Body of pancreas (tissue), 4 donors: ENCODE results near the gene RBM23. TPM values are rescaled to one million over a fixed set of nuclear protein-coding genes. Genes with fewer than 3 reads are reported as not detected.

Source experiments
- ATAC-seq: fragments of 150-250 bp; one replicate; pipeline ENCODE4 v1.9.1; 2016
- DNase-seq, 4 donors: peaks; one replicate each; pipeline ENCODE4 v3.0.0-alpha.2; 2019
- H3K27ac ChIP-seq, 4 donors: fragments of 200-600 bp; sonication (generic); 1 replicate in 3 of 4; 2 replicates in 1 of 4; pipeline versions ENCODE4 v1.5.1 to v1.6.1; 2016 to 2019; ENCODE audit warnings: mild to moderate bottlenecking in 1 of 4, mixed read lengths in 1 of 4, moderate library complexity in 1 of 4
- H3K27me3 ChIP-seq, 2 donors: fragments of 200-600 bp; sonication (generic); one replicate each; pipeline ENCODE4 v1.6.0; 2016; ENCODE audit warnings: mild to moderate bottlenecking in 1 of 2
- H3K36me3 ChIP-seq, 2 donors: fragments of 200-600 bp; sonication (generic); replicated peaks in 1 of 2; 2 replicates each; pipeline ENCODE4 v1.5.1; 2016; ENCODE audit warnings: low read depth in 2 of 2; ENCODE audit not compliant: insufficient read depth in 1 of 2
- H3K4me1 ChIP-seq: fragments of 200-600 bp; sonication (generic); one replicate; pipeline ENCODE4 v1.6.0; 2016
- H3K4me3 ChIP-seq, 2 donors: fragments of 200-600 bp; sonication (generic); 1 replicate in 1 of 2; 2 replicates in 1 of 2; pipeline ENCODE4 v1.5.1; 2016 to 2019
- H3K9me3 ChIP-seq, 3 donors: fragments of 200-600 bp; sonication (generic); 1 replicate in 2 of 3; 2 replicates in 1 of 3; pipeline ENCODE4 v1.5.1; 2016
- CTCF ChIP-seq, 7 experiments: fragments of 450-650 bp in 4 of 7; fragments of 200-600 bp in 3 of 7; sonication (generic) in 3 of 7; IDR thresholded peaks; one replicate each; pipeline ENCODE4 v1.5.1; 2016 to 2019; ENCODE audit warnings: antibody characterized with exemption in 7 of 7
- POLR2A ChIP-seq, 3 donors: fragments of 450-650 bp; IDR thresholded peaks; one replicate each; pipeline ENCODE4 v1.6.1; 2016; ENCODE audit warnings: antibody characterized with exemption in 3 of 3, mild to moderate bottlenecking in 2 of 3
- WGBS, 2 donors: methylation state at CpG; one replicate each; pipeline ENCODE4 v1.1.5; 2017; 5-methylcytosine and 5-hydroxymethylcytosine counted together
- intact Hi-C: fragments of 100-400 bp; cut with DNase I; formaldehyde crosslinking; loops from one replicate; pipeline ENCODE4 v1.15.1; 2023
- total RNA-seq, 2 donors: library from RNA; depleted of rRNA; stranded (reverse); fragments of >200 nt; gene quantifications; one replicate each; pipeline ENCODE4 v1.1.0, GENCODE V29; 2016

RBM23 gene
- total RNA-seq, 2 donors from 2014 or later, result 39.4 to 219 TPM

DNA sequence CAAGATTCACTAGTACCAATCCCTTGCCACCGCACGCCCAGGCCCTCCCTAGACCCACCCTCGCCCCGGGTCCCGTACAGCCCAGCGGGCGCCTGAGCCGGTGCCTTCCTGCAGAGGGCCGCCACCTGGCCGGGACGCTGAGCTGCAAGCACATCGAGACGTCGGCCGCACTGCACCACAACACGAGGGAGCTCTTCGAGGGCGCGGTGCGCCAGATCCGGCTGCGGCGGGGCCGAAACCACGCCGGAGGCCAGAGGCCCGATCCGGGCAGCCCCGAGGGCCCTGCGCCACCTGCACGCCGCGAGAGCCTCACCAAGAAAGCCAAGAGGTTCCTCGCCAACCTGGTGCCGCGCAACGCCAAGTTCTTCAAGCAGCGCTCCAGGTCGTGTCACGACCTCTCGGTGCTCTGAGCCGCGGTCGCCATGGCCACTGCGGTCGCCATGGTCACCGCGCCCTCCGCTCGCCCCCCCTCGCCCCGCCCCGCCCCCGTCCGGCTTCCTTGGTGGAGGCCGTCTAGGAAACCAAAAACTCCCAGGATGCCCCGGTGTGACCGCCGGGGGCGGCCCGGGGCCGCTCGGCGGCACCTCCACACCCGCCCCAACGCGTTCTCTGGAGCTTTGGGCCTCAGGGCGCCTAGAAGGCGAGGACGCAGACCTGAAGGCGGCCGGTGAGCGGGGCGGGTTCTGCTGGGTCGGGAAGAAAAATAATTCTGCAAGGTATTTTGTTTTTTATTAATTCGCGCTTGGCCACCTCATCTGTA lies 32.3 kb downstream of the RBM23 start:
- TF ChIP-seq POLR2A (IDR thresholded peaks at IDR 0.05), result peak; percentile 21 to 74 (median 72)
- peak in 2 of 7 experiments; percentile 11 to 20 for TF ChIP-seq CTCF (IDR thresholded peaks at IDR 0.05)
- Histone ChIP-seq H3K27ac (peak overlapping the region; percentile 20 to 84 (median 66)), H3K4me3 (peak overlapping the region; percentile 27 to 31), H3K9me3 (no peaks in the 10 kb centered on the region), H3K36me3 (no peaks in the 10 kb centered on the region), H3K27me3 (no peaks in the 10 kb centered on the region), H3K4me1 (peaks cover 36% of the 10 kb centered on the region)
- DNase-seq (peak; percentile 83 to 86 (median 85)), ATAC-seq (peak; percentile 85)
- intact Hi-C loops, result no loop called here
- WGBS, 2 donors, result 2 to 7% methylated on average over 16 to 77 of the region's 77 CpGs

DNA sequence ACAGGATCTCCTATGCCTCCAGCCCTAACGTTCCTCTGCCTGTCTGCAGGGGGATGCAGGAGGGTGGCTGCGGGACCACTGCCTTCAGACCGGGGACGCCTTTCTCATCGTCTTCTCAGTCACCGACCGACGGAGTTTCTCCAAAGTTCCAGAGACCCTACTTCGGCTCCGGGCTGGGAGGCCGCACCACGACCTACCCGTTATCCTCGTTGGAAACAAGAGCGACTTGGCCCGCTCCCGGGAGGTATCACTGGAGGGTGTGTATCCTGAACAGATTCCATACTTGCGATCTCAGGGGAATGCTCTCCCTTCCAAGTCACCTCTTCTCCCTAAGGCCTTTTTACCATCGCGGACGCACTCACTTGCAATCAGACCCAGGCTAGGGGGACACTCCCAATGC lies 33.0 kb downstream of the RBM23 start:
- DNase-seq (no peak), ATAC-seq (no peak)
- H3K9me3 ChIP-seq, result no peaks in the 10 kb centered on the region
- peak overlapping the region in 2 of 4 donors; percentile 74 to 84 for H3K27ac ChIP-seq
- 89 to 94% methylated on average over 20 to 21 of the region's 21 CpGs for WGBS, 2 donors
- H3K4me1 ChIP-seq, result peaks cover 36% of the 10 kb centered on the region
- H3K36me3 ChIP-seq, result no peaks in the 10 kb centered on the region
- intact Hi-C loops, result no loop called here
- TF ChIP-seq POLR2A (IDR thresholded peaks at IDR 0.05) (no peak), CTCF (IDR thresholded peaks at IDR 0.05) (no peak)
- H3K4me3 ChIP-seq, result no peak overlapping the region
- no peaks in the 10 kb centered on the region for H3K27me3 ChIP-seq

GRCh38 chr14:22884738-22885523 lies 34.0 kb downstream of the RBM23 start:
- no peak for DNase-seq
- WGBS, 2 donors, result 71 to 86% methylated on average over 3 to 11 of the region's 11 CpGs
- no peak for TF ChIP-seq CTCF (IDR thresholded peaks at IDR 0.05)
- Histone ChIP-seq H3K9me3 (no peaks in the 10 kb centered on the region), H3K27me3 (no peaks in the 10 kb centered on the region), H3K27ac (no peak overlapping the region), H3K4me1 (peaks cover 36% of the 10 kb centered on the region), H3K36me3 (no peaks in the 10 kb centered on the region), H3K4me3 (no peak overlapping the region)
- no peak for ATAC-seq
- intact Hi-C loops, result no loop called here

- Histone ChIP-seq H3K4me3 (no peak overlapping the region), H3K36me3 (no peaks in the 10 kb centered on the region), H3K27me3 (no peaks in the 10 kb centered on the region), H3K9me3 (no peaks in the 10 kb centered on the region), H3K4me1 (peaks cover 36% of the 10 kb centered on the region), H3K27ac (peak overlapping the region in 1 of 4 donors; percentile 33)
- ATAC-seq (no peak), DNase-seq (no peak)
- TF ChIP-seq POLR2A (IDR thresholded peaks at IDR 0.05) (no peak), CTCF (IDR thresholded peaks at IDR 0.05) (no peak)
- WGBS, 2 donors, result 68 to 76% methylated on average over 5 to 7 of the region's 7 CpGs
- intact Hi-C loops, result no loop called here
Observed at GRCh38 chr14:22884076-22884737, 34.7 kb downstream of the RBM23 start.
